ENCODE data around the gene GRM5. TPM values are rescaled to one million over a fixed set of nuclear protein-coding genes. Genes with fewer than 3 reads are reported as not detected.

The GRM5 gene
- total and polyA plus RNA-seq, 2 experiments from 2014 or later = not detected

DNA sequence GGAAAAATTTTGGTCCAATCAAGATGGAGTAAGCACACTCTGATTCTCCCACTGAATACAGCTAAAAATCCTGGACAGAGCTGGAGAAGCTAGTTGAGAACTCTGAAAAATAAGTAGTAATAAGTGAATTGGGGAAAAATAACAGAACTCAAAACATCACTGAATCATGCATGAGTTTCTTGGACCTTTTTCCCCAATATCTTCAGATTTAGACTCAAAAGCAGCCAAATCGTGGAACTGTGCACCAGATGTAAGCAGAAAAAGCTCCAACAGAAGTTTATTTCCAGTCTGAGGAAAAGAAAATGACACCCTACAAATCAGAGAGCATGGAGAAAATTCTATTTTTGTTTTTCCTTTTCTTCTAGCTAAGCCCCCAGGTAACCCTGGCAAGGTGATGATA lies 448.6 kb downstream of the GRM5 start:
- no peak for DNase-seq
- Histone ChIP-seq H3K9me2 (ENCODE audit: insufficient read depth) (0 out of 2 replicates have a peak, but pooled peaks cover 7% of the 10 kb centered on the region), H3K4me1 (ENCODE audit: insufficient read depth) (no peaks in the 10 kb centered on the region), H3K9me3 (ENCODE audit: low read depth) (no peaks in the 10 kb centered on the region), H3K27ac (no peak overlapping the region), H3K4me2 (ENCODE audit: unreplicated experiment) (no peak overlapping the region), H3F3A (ENCODE audit: insufficient read depth) (no peaks in the 10 kb centered on the region), H3K79me2 (ENCODE audit: insufficient read depth) (no peaks in the 10 kb centered on the region), H2AFZ (no peak overlapping the region), H3K4me3 (no peak overlapping the region), H3K36me3 (ENCODE audit: low read depth) (no peaks in the 10 kb centered on the region), H3K27me3 (replicated peaks; ENCODE audit: insufficient read depth) (no peaks in the 10 kb centered on the region), H3K9ac (no peak overlapping the region), H4K20me1 (ENCODE audit: insufficient read depth) (no peaks in the 10 kb centered on the region)
- WGBS, 2 experiments (ENCODE audit: low coverage in 1 of 2, low lambda C conversion rate in 2 of 2, missing lambda C conversion rate in 2 of 2) = 51 to 54% methylated on average over 1 of the region's 1 CpG
- in situ Hi-C loops (cut with MboI) = no loop called here
- TF ChIP-seq EZH2phosphoT487 (IDR thresholded peaks at IDR 0.05; ENCODE audit: insufficient read depth, low read depth) (no peak), EZH2 (IDR thresholded peaks at IDR 0.05; ENCODE audit: insufficient read depth, poor library complexity, severe bottlenecking) (no peak)

DNA sequence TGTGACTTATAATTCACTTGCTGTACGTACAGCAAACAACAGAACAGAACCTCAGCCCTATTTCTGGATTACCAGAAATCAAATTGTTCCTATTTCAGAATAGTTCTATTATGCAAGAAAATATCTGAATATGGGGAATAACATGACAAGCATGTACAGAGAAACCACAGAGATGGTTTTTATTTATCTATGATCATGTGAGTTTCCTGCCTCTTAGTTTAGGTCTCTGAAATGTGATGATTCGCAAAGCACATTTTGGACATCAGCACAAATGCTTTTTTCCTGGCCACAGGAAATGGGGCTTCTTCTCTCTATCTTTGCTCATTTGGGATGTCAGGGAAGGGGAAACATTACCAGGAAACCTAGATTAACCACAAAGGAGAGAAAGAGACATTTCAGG lies 461.5 kb downstream of the GRM5 start:
- no peaks in the 10 kb centered on the region for H3K27me3 ChIP-seq (replicated peaks; ENCODE audit: insufficient read depth)
- no peaks in the 10 kb centered on the region for H3K79me2 ChIP-seq (ENCODE audit: insufficient read depth)
- in situ Hi-C loops (cut with MboI) = no loop called here
- H3K36me3 ChIP-seq (ENCODE audit: low read depth) = no peaks in the 10 kb centered on the region
- H3K9me2 ChIP-seq (ENCODE audit: insufficient read depth) = no peaks in the 10 kb centered on the region
- H3K4me2 ChIP-seq (ENCODE audit: unreplicated experiment) = peak overlapping the region; percentile 63
- peaks cover 29% of the 10 kb centered on the region for H3F3A ChIP-seq (ENCODE audit: insufficient read depth)
- H3K9ac ChIP-seq = no peak overlapping the region
- H3K4me3 ChIP-seq = 0 out of 2 replicates have a peak overlapping the region, but pooled peaks have one; percentile 14
- H3K4me1 ChIP-seq (ENCODE audit: insufficient read depth) = peaks cover 19% of the 10 kb centered on the region
- H3K27ac ChIP-seq = peak overlapping the region; percentile 44
- H3K9me3 ChIP-seq (ENCODE audit: low read depth) = no peaks in the 10 kb centered on the region
- DNase-seq = peak; percentile 75
- peak overlapping the region; percentile 49; the same call in 1 of the 2 replicates for H2AFZ ChIP-seq
- no peaks in the 10 kb centered on the region for H4K20me1 ChIP-seq (ENCODE audit: insufficient read depth)
- TF ChIP-seq EZH2 (IDR thresholded peaks at IDR 0.05; ENCODE audit: insufficient read depth, poor library complexity, severe bottlenecking) (no peak), EZH2phosphoT487 (IDR thresholded peaks at IDR 0.05; ENCODE audit: insufficient read depth, low read depth) (no peak)
- 31 to 41% methylated on average over 2 of the region's 2 CpGs for WGBS, 2 experiments (ENCODE audit: low coverage in 1 of 2, low lambda C conversion rate in 2 of 2, missing lambda C conversion rate in 2 of 2)

DNA sequence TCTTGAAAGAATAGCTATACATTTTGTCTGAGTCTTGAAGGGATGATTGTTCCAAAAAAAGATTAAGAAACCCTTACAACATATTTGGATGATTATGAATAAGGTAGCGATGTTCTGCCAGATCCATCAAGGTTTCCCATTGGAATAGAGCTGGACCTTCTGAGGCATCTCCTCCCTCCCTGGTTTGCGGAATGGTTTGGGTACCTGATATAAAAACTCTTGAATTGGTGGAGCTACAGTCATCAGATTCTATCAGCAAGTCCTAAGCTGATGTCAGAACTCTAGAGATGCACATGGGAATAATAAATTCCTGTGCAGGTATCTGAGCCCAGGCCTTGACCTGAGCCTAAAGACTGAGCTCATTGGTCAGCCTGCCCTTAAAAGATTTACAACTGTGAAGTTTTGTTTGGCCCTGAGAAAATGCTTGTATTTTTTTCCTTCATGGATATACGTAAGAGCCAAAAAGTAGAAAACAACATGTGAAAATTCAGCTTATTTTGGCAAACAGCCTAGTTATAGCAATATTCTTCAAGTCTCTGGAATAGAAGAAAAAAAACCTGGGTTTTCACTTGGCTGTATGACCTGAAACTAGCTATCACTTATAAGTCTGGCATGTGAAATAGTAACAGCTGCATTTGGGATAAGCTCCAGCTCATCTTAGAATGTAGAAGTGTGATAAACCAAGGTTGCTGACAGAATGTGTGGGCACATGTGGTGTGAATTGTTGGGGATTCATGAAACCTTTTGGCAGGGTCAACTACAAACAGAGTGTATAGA lies 462.5 kb downstream of the GRM5 start:
- H3K9ac ChIP-seq = no peak overlapping the region
- peak; percentile 50 for DNase-seq
- peaks cover 29% of the 10 kb centered on the region for H3F3A ChIP-seq (ENCODE audit: insufficient read depth)
- no peaks in the 10 kb centered on the region for H3K79me2 ChIP-seq (ENCODE audit: insufficient read depth)
- 75 to 87% methylated on average over 3 of the region's 3 CpGs for WGBS, 2 experiments (ENCODE audit: low coverage in 1 of 2, low lambda C conversion rate in 2 of 2, missing lambda C conversion rate in 2 of 2)
- H3K36me3 ChIP-seq (ENCODE audit: low read depth) = no peaks in the 10 kb centered on the region
- H3K27me3 ChIP-seq (replicated peaks; ENCODE audit: insufficient read depth) = no peaks in the 10 kb centered on the region
- H3K4me1 ChIP-seq (ENCODE audit: insufficient read depth) = peaks cover 19% of the 10 kb centered on the region
- H3K9me2 ChIP-seq (ENCODE audit: insufficient read depth) = no peaks in the 10 kb centered on the region
- H3K4me2 ChIP-seq (ENCODE audit: unreplicated experiment) = peak overlapping the region; percentile 63
- H2AFZ ChIP-seq = no peak overlapping the region
- in situ Hi-C loops (cut with MboI) = no loop called here
- H4K20me1 ChIP-seq (ENCODE audit: insufficient read depth) = no peaks in the 10 kb centered on the region
- H3K4me3 ChIP-seq = no peak overlapping the region
- no peaks in the 10 kb centered on the region for H3K9me3 ChIP-seq (ENCODE audit: low read depth)
- TF ChIP-seq EZH2 (IDR thresholded peaks at IDR 0.05; ENCODE audit: insufficient read depth, poor library complexity, severe bottlenecking) (no peak), EZH2phosphoT487 (IDR thresholded peaks at IDR 0.05; ENCODE audit: insufficient read depth, low read depth) (no peak)
- peak overlapping the region; percentile 44; the same call in 1 of the 2 replicates for H3K27ac ChIP-seq

DNA sequence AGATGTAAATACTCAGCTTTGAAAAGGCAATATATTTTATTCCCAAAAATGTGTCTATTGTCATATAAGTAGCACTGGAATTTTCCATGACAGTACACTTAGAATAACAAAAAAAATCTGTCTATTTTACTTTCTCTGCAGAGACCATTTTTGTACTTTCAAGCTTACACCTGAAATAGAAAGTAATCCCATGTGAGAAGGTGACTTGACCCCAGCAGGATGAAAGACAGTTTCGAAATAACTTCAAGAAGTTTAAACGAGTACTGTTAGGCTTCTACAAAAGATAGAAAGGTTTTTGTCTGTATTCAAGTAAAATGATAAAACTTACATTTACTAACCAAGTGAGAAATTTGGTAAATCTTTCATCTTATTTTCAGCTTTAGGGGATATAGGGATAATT lies 468.4 kb downstream of the GRM5 start:
- Histone ChIP-seq H3K9me3 (ENCODE audit: low read depth) (no peaks in the 10 kb centered on the region), H3K27ac (no peak overlapping the region), H3K4me3 (no peak overlapping the region), H3F3A (ENCODE audit: insufficient read depth) (0 out of 2 replicates have a peak, but pooled peaks cover 2% of the 10 kb centered on the region), H3K9me2 (ENCODE audit: insufficient read depth) (no peaks in the 10 kb centered on the region), H3K9ac (no peak overlapping the region), H4K20me1 (ENCODE audit: insufficient read depth) (no peaks in the 10 kb centered on the region), H3K4me1 (ENCODE audit: insufficient read depth) (no peaks in the 10 kb centered on the region), H3K36me3 (ENCODE audit: low read depth) (no peaks in the 10 kb centered on the region), H3K4me2 (ENCODE audit: unreplicated experiment) (no peak overlapping the region), H3K79me2 (ENCODE audit: insufficient read depth) (no peaks in the 10 kb centered on the region), H2AFZ (no peak overlapping the region), H3K27me3 (replicated peaks; ENCODE audit: insufficient read depth) (no peaks in the 10 kb centered on the region)
- WGBS, 2 experiments (ENCODE audit: low coverage in 1 of 2, low lambda C conversion rate in 2 of 2, missing lambda C conversion rate in 2 of 2) = 61 to 65% methylated on average over 2 of the region's 2 CpGs
- DNase-seq = no peak
- no peak for TF ChIP-seq EZH2 (IDR thresholded peaks at IDR 0.05; ENCODE audit: insufficient read depth, poor library complexity, severe bottlenecking)
- TF ChIP-seq EZH2phosphoT487 (IDR thresholded peaks at IDR 0.05; ENCODE audit: insufficient read depth, low read depth) = no peak
- in situ Hi-C loops (cut with MboI) = no loop called here

All from GM23248 (cell line).